ACHN (cell line): ENCODE measurements around the gene KMT2A.

ENCODE experiments used
- DNase-seq: peaks from one replicate; pipeline ENCODE4 v3.0.0-alpha.2; 2015
- in situ Hi-C: cut with HindIII; loops from 2 replicates; pipeline ENCODE4 v1.10.0; 2017; ENCODE audit warnings: low sequenced_read_pairs, low pct_ligation_motif_present, low pct_unique_long_range_greater_than_20kb

Gene KMT2A

GRCh38 chr11:118430956-118431355 lies 5.3 kb upstream of the KMT2A start:
- in situ Hi-C loops, result no loop called here
- no peak for DNase-seq

GRCh38 chr11:118434123-118434552 lies 2.2 kb upstream of the KMT2A start:
- no peak for DNase-seq
- in situ Hi-C loops, result no loop called here

GRCh38 chr11:118434553-118435289 lies 1.6 kb upstream of the KMT2A start:
- in situ Hi-C loops, result no loop called here
- peak; percentile 57 for DNase-seq

- in situ Hi-C loops, result no loop called here
- peak; percentile 66 for DNase-seq
These were observed 901 bp upstream of the KMT2A start for GRCh38 chr11:118435290-118435892.

- no peak for DNase-seq
- in situ Hi-C loops, result no loop called here
These were observed 431 bp downstream of the KMT2A start for GRCh38 chr11:118436639-118437207.

- in situ Hi-C loops, result no loop called here
- DNase-seq, result peak; percentile 42
These were observed 1.2 kb downstream of the KMT2A start for GRCh38 chr11:118437208-118438125.

GRCh38 chr11:118438314-118438931 lies 2.1 kb downstream of the KMT2A start:
- in situ Hi-C loops, result no loop called here
- peak; percentile 76 for DNase-seq

GRCh38 chr11:118439646-118440045 lies 3.4 kb downstream of the KMT2A start:
- in situ Hi-C loops, result no loop called here
- no peak for DNase-seq

- in situ Hi-C loops, result no loop called here
- no peak for DNase-seq
These were observed 5.5 kb downstream of the KMT2A start for GRCh38 chr11:118441770-118442275.

- in situ Hi-C loops, result no loop called here
- no peak for DNase-seq
These were observed 6.0 kb downstream of the KMT2A start for GRCh38 chr11:118442301-118442700.

GRCh38 chr11:118442908-118443589 lies 6.8 kb downstream of the KMT2A start:
- in situ Hi-C loops, result no loop called here
- no peak for DNase-seq

GRCh38 chr11:118443590-118444218 lies 7.4 kb downstream of the KMT2A start:
- DNase-seq, result no peak
- in situ Hi-C loops, result no loop called here

- no peak for DNase-seq
- in situ Hi-C loops, result no loop called here
These were observed 11.1 kb downstream of the KMT2A start for GRCh38 chr11:118447423-118447822.

GRCh38 chr11:118448294-118448693 lies 12.0 kb downstream of the KMT2A start:
- in situ Hi-C loops, result no loop called here
- DNase-seq, result no peak

GRCh38 chr11:118449316-118449918 lies 13.1 kb downstream of the KMT2A start:
- no peak for DNase-seq
- in situ Hi-C loops, result no loop called here

GRCh38 chr11:118450451-118450850 lies 14.2 kb downstream of the KMT2A start:
- in situ Hi-C loops, result no loop called here

GRCh38 chr11:118462178-118462577 lies 25.9 kb downstream of the KMT2A start:
- in situ Hi-C loops, result no loop called here
- DNase-seq, result no peak

More at GRCh38 chr11:118450451-118450850, 14.2 kb downstream of the KMT2A start:
- no peak for DNase-seq
